Measurements from ENCODE around the gene ERH. TPM values are rescaled to one million over a fixed set of nuclear protein-coding genes. Genes with fewer than 3 reads are reported as not detected.
"Not testable (repeated sequence)": the region's sequence is repeated elsewhere in the genome, so short reads cannot be mapped to it uniquely, and the experiment has no call there.

Gene ERH
- total RNA-seq, 1 donor from 2014 or later = 110 TPM

DNA sequence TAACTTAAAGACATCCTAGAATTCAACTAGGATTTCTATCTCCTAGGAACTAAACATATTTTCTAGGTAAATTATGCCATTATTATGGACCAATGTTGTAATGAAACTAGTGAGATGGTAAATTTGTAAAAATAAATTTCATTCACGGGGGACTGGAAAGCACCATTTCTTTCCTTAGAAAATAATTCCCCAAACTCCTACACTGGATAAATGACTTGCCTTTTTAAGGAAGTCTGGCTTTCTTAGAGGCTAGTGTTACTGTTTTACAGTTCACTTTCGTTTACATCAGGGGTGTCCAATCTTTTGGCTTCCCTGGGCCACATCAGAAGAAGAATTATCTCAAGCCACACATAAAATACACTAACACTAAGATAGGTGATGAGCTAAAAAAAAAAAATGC lies 3.7 kb upstream of the ERH start:
- intact Hi-C loops (cut with DNase I) = no loop called here
- DNase-seq (ENCODE audit: missing footprints) (no peak), ATAC-seq (no peak)

DNA sequence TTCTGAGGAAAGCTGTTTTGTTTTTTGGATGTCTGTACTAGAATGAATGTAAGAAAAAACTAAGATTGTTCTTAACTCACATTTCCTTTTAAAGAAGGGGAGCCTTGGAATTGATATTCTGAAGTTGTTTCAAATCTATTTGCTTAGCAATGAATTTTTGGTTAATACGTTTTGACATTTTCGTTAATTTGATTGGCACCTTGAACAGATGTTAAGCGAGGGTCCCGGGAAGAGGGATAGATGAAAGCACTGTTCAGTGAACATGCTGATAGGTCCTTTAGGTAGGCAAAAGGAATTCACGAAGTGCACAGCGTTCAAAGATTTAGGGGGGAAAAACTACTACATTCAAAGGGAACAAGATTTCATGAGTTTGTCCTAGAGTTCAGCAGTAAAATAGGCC lies 2.1 kb upstream of the ERH start:
- no peak for ATAC-seq
- DNase-seq (ENCODE audit: missing footprints) = no peak
- intact Hi-C loops (cut with DNase I) = no loop called here

- intact Hi-C loops (cut with DNase I) = loop anchor here (5.0 kb wide), 1 partner anchor 368 kb away; the partner anchor contains the start of gene SRSF5
- no peak for ATAC-seq
Measured at GRCh38 chr14:69399750-69400149, 1.7 kb upstream of the ERH start.

GRCh38 chr14:69398818-69399210 lies 715 bp upstream of the ERH start:
- ATAC-seq (no peak), DNase-seq (ENCODE audit: missing footprints) (no peak)
- intact Hi-C loops (cut with DNase I) = loop anchor here (5.0 kb wide), 1 partner anchor 368 kb away; the partner anchor contains the start of gene SRSF5

More at GRCh38 chr14:69399750-69400149, 1.7 kb upstream of the ERH start:
- DNase-seq (ENCODE audit: missing footprints) = no peak

DNA sequence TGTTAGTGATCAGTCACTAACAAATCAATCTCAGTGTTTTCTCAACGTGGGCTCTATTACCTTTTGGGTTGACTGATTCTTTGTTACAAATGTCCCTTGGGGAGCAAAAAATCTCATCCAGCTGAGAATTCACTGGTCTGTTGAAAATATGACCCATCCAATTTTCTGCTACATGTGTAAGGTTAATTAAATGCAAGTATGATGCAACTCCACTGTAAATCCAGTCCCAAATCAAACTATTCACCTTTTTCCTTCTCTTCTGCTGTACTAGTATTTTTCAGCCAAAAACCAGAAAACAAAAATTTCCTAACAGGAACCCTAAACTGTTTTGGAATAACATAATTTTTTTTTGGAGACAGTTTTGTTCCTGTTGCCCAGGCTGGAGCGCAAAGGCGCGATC lies 2.2 kb downstream of the ERH start:
- ATAC-seq = no peak
- DNase-seq (ENCODE audit: missing footprints) = no peak
- intact Hi-C loops (cut with DNase I) = loop anchor here (5.0 kb wide), 1 partner anchor 371 kb away; the partner anchor contains the start of gene SRSF5

DNA sequence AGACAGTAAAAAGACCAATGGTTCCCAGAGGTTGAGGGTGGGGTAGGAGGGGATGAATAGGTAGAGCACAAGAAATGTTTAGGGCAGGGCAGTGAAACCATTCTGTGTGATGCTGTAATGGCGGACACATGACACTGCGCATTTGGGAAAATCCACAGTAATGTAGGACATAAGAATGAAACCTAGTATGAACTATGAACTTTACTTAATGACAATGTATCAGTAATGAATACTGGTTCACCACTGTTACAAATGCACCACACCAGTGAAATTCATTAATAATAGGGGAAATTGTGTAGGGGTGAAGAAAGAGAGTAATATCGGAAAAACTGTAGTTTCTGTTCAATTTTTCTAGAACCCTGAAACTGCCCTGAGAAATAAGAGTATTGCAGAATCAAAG lies 5.6 kb downstream of the ERH start:
- intact Hi-C loops (cut with DNase I) = no loop called here
- DNase-seq (ENCODE audit: missing footprints) (no peak), ATAC-seq (no peak)

DNA sequence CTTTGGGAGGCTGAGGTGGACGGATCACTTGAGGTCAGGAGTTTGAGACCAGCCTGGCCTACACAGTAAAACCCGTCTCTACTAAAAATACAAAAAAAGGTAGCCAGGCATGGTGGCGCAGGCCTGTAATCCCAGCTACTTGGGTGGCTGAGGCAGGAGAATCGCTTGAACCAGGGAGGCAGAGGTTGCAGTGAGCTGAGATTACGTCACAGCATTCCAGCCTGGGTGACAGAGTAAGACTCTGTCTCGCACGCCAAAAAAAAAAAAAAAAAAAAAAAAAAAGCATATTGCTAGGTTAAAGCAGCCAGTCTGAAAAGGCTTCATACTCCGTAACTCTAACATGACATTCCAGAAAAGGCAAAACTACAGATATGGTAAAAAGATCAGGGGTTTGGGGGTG lies 6.7 kb downstream of the ERH start:
- DNase-seq (ENCODE audit: missing footprints); intact Hi-C loops (cut with DNase I); ATAC-seq: not testable (repeated sequence)

- intact Hi-C loops (cut with DNase I) = no loop called here
- ATAC-seq = no peak
Measured at GRCh38 chr14:69387311-69387710, 10.8 kb downstream of the ERH start.

DNA sequence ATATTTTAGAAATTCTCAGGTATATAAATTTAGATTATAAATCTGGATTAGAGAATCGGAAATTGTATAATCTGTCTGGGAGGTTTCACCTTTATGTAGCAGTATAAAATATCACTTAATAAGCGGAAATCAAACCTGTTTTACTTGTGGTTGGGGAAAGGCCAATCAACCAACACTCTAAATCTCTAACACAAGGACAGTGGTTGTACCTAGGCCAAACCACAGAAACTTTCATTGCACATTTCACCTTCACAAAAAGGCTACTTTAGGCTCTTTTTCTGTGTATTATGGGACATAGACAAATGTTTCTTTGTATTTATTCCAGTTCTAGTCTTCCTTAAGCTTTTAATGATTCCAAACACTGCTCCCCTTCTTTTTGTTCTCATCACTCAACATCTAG lies 19.8 kb downstream of the ERH start:
- intact Hi-C loops (cut with DNase I) = no loop called here
- ATAC-seq = no peak
- DNase-seq (ENCODE audit: missing footprints) = no peak

More at GRCh38 chr14:69387311-69387710, 10.8 kb downstream of the ERH start:
- DNase-seq (ENCODE audit: missing footprints) = no peak

DNA sequence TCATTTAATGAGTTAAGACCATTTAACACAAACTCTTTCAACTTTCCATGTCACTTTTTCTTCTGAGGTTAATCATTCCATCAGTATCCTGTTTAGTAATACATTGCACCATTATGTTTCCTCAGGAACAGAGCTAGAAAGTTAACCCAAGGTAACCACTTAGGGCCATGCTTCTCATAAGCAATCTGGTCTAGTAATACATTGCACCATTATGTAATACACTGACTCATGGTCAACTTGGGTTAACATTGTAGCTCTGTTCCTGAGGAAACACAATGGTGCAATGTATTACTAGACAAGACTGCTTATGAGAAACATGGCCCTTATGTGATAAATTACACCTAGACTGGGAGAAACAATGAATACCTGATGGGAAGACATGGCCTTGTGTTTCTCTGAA lies 21.7 kb downstream of the ERH start:
- ATAC-seq = no peak
- DNase-seq (ENCODE audit: missing footprints) = no peak
- intact Hi-C loops (cut with DNase I) = no loop called here

DNA sequence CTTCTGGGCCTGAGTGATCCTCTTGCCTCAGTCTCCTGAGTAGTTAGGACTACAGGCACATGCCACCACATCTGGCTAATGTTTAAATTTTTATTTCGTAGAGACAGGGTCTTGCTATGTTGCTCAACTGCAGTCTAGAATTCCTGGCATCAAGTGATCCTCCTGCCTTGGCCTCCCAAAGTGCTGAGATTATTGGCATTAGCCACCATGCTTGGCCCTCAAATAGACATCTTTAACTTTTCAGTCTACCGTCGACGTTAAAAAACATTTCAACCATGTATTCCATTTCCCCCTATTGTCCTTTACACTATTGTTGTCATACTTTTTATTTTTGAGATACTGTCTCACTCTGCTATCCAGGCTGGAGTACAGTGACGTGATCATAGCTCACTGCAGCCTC lies 22.4 kb downstream of the ERH start:
- intact Hi-C loops (cut with DNase I) = no loop called here
- ATAC-seq = no peak
- DNase-seq (ENCODE audit: missing footprints) = no peak

GRCh38 chr14:69375182-69375581 lies 22.9 kb downstream of the ERH start:
- DNase-seq (ENCODE audit: missing footprints) (no peak), ATAC-seq (no peak)
- intact Hi-C loops (cut with DNase I) = no loop called here

GRCh38 chr14:69374235-69374634 lies 23.9 kb downstream of the ERH start:
- intact Hi-C loops (cut with DNase I) = no loop called here
- ATAC-seq (no peak), DNase-seq (ENCODE audit: missing footprints) (no peak)

DNA sequence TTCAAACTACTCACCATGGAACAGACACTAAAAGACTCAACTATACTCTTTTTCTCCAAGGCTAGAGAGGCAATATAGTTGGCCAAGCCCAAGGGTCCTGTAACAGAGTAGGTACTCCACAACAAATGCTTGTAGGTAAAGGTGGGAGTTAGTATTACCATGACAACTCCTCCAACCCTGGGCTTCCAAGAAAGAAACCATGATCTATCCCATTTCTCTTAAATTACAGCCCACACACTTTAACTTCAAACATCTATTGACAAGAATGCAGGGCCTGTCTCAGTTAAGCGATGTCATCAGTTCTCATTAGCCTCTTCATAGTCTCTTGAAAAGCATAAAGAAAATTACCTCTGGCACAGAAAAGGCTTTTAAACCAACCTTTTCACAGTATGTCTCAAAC lies 25.0 kb downstream of the ERH start:
- intact Hi-C loops (cut with DNase I) = no loop called here
- DNase-seq (ENCODE audit: missing footprints) (no peak), ATAC-seq (no peak)

DNA sequence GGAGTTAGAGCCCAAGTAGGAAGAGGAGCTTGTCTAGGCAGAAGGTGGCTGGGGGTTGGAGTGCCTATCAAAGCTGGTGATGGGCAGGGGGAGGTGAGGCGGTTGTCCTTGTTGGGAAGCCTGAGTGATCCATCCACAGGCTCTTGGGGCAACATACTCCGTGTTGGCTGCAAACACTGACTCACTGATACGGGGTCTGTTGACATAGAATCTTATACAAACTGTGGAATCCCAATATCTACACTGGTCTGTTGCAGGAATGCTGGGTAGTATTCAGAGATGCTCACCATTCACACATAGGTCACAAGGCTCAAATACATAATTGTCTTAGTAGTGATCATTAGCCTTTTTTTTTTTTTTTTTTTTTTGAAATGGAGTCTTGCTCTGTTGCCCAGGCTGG lies 26.0 kb downstream of the ERH start:
- no peak for DNase-seq (ENCODE audit: missing footprints)
- no peak for ATAC-seq
- intact Hi-C loops (cut with DNase I) = no loop called here

DNA sequence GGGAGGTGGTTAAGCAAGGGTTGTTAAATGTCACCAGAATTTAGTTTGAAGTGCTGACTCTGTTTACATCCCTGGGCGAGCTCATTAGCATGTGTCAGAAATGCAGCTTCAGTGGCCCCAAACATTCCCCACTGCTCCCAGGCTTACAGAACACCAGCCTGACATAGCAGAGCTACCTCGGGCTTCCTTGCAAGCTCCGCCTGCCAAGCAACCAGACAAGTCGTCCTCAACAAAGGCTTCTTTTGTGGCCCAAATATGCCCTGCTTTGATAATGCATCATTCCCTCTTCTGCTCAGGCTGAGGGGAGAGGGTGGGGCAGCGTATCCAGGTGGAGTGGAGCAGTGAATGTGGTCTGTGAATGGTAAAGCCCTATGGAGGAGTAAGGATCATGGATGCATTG lies 28.0 kb downstream of the ERH start:
- ATAC-seq = no peak
- intact Hi-C loops (cut with DNase I) = no loop called here
- DNase-seq (ENCODE audit: missing footprints) = no peak

- intact Hi-C loops (cut with DNase I) = no loop called here
- ATAC-seq = no peak
Measured at GRCh38 chr14:69368381-69368780, 29.7 kb downstream of the ERH start.

GRCh38 chr14:69366761-69367160 lies 31.3 kb downstream of the ERH start:
- DNase-seq (ENCODE audit: missing footprints) (no peak), ATAC-seq (no peak)
- intact Hi-C loops (cut with DNase I) = no loop called here

More at GRCh38 chr14:69368381-69368780, 29.7 kb downstream of the ERH start:
- no peak for DNase-seq (ENCODE audit: missing footprints)

GRCh38 chr14:69366069-69366468 lies 32.0 kb downstream of the ERH start:
- intact Hi-C loops (cut with DNase I) = no loop called here
- ATAC-seq (no peak), DNase-seq (ENCODE audit: missing footprints) (no peak)

- intact Hi-C loops (cut with DNase I) = no loop called here
- ATAC-seq = no peak
Measured at GRCh38 chr14:69364378-69364777, 33.7 kb downstream of the ERH start.

DNA sequence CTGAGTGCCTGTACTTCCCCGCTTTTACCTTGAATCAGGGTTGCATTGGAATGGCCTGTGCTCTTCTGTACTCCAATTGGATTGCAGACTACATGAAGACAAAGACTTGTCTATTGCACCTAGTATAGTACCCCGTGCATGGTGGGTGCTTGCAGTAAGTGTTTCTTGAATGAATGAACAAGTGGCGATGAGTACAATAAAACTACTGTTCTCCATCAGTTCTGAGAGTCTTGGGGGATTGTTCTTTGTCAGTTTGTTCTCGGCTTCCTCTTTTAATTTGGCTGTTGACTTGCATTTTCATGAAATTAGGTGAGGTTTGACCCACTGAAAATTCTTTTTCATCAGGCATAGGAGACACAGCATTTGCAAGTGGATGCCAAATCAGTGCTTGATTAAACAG lies 34.1 kb downstream of the ERH start:
- ATAC-seq = no peak
- no peak for DNase-seq (ENCODE audit: missing footprints)
- intact Hi-C loops (cut with DNase I) = loop anchor here (1.0 kb wide), 1 partner anchor 122 kb away; no protein-coding TSS in a partner anchor

More at GRCh38 chr14:69364378-69364777, 33.7 kb downstream of the ERH start:
- DNase-seq (ENCODE audit: missing footprints) = no peak

Data from Right ventricle myocardium inferior (tissue), 1 donor.